Ovary (tissue), 9 donors: ENCODE measurements around the gene WNK1. TPM values are rescaled to one million over a fixed set of nuclear protein-coding genes. Genes with fewer than 3 reads are reported as not detected.

ENCODE experiments used
- DNase-seq, 5 donors: peaks; one replicate each; pipeline ENCODE4 v3.0.0-alpha.2; 2019 to 2020
- H3K27ac ChIP-seq, 2 donors: fragments of 200-600 bp; one replicate each; pipeline versions ENCODE4 v1.5.1 to v1.8.0; 2019 to 2022
- H3K27me3 ChIP-seq: fragments of 200-600 bp; one replicate; pipeline ENCODE4 v1.8.0; 2022
- H3K36me3 ChIP-seq: fragments of 200-600 bp; sonication (generic); one replicate; pipeline ENCODE4 v1.5.1; 2019
- H3K4me1 ChIP-seq: one replicate; pipeline ENCODE4 v1.8.1; 2013; ENCODE audit warnings: mild to moderate bottlenecking, moderate library complexity; ENCODE audit not compliant: insufficient read depth
- H3K4me3 ChIP-seq: fragments of 200-600 bp; sonication (generic); one replicate; pipeline ENCODE4 v1.5.1; 2017
- H3K9me3 ChIP-seq, 2 donors: fragments of 200-600 bp in 1 of 2; sonication (generic) in 1 of 2; one replicate each; pipeline versions ENCODE4 v1.5.1 to v1.8.1; 2013 to 2019; ENCODE audit warnings: mild to moderate bottlenecking in 1 of 2, moderate library complexity in 1 of 2
- CTCF ChIP-seq, 3 donors: fragments of 450-650 bp in 2 of 3; fragments of 200-600 bp in 1 of 3; IDR thresholded peaks; one replicate each; pipeline versions ENCODE4 v1.5.1 to v1.8.0; 2016 to 2022; ENCODE audit warnings: antibody characterized with exemption in 3 of 3, mild to moderate bottlenecking in 1 of 3
- EP300 ChIP-seq: sonication (generic); formaldehyde crosslinking; IDR thresholded peaks from one replicate; pipeline ENCODE4 v1.6.1; 2017; ENCODE audit warnings: antibody characterized with exemption
- POLR2A ChIP-seq: fragments of 450-650 bp; IDR thresholded peaks from one replicate; pipeline ENCODE4 v1.6.1; 2017; ENCODE audit warnings: antibody characterized with exemption, mild to moderate bottlenecking, moderate library complexity
- WGBS, 3 donors: extraction: QIAGEN DNeasy Blood & Tissue Kit in 1 of 3; methylation state at CpG; one replicate each; pipeline versions ENCODE4 v1.1.5 to v1.1.7; 2013 to 2017; 5-methylcytosine and 5-hydroxymethylcytosine counted together
- intact Hi-C, 4 donors: fragments of 100-400 bp; cut with DNase I; formaldehyde crosslinking; loops; one replicate each; pipeline versions ENCODE4 v1.11.0 to v1.15.1; 2022 to 2023
- polyA plus RNA-seq, 2 donors: library from polyadenylated mRNA; stranded (reverse); fragments of 200-250 nt in 1 of 2; fragments of 350-450 nt in 1 of 2; fragmentation: Illumina TruSeq in 1 of 2; extraction: RNeasy Lipid Tissue Mini Kit (QIAGEN cat#74804) in 1 of 2; gene quantifications; one replicate each; pipeline ENCODE4 v1.2.3, GENCODE V29; 2013 to 2014
- total RNA-seq, 7 donors: library from RNA; depleted of rRNA in 2 of 7; stranded (reverse); fragments of >200 nt in 2 of 7; fragmentation: NEBNext Ultra II Directional in 3 of 7; extraction: Animal tissue kit (Norgen Biotek cat#: 25700) in 3 of 7; gene quantifications; one replicate each; pipeline versions ENCODE4 v1.1.0 to v1.2.4, GENCODE V29; 2016 to 2023
- donor health status: DM: no; HTN: no; CAD: no; lungs with moderate emphysema.
- donor health status: DM: no; HTN: no; CAD: no.
- donor health status: Bipolar disorder and iron deficiency.
- donor health status: DM: yes; HTN: yes; CAD: no.
- donor health status: DM: no; HTN: no; CAD: no.
- donor health status: DM: yes; HTN: yes; CAD: no.

Gene WNK1
- total and polyA plus RNA-seq, 9 donors = 26.0 to 144 (median 98.3) TPM

- no peaks in the 10 kb centered on the region for H3K9me3 ChIP-seq
- no peaks in the 10 kb centered on the region for H3K27me3 ChIP-seq
- 80 to 83% (median 81%) methylated on average over 9 of the region's 9 CpGs for WGBS, 3 donors
- H3K4me3 ChIP-seq = no peak overlapping the region
- no peak for TF ChIP-seq POLR2A
- no peak for TF ChIP-seq CTCF (IDR thresholded peaks at IDR 0.05)
- H3K4me1 ChIP-seq = no peaks in the 10 kb centered on the region
- no peaks in the 10 kb centered on the region for H3K36me3 ChIP-seq
- intact Hi-C loops = no loop called here
- DNase-seq = no peak
- H3K27ac ChIP-seq = no peak overlapping the region
Observed at GRCh38 chr12:713281-713875, 39.0 kb upstream of the WNK1 start.

GRCh38 chr12:716506-716905 lies 35.9 kb upstream of the WNK1 start:
- no peaks in the 10 kb centered on the region for H3K9me3 ChIP-seq
- peak in 1 of 5 donors; percentile 21 for DNase-seq
- H3K36me3 ChIP-seq = no peaks in the 10 kb centered on the region
- no peak overlapping the region for H3K4me3 ChIP-seq
- intact Hi-C loops = no loop called here
- 22 to 34% (median 26%) methylated on average over 4 of the region's 4 CpGs for WGBS, 3 donors
- no peaks in the 10 kb centered on the region for H3K4me1 ChIP-seq
- TF ChIP-seq POLR2A (no peak), CTCF (IDR thresholded peaks at IDR 0.05) (no peak), EP300 (no peak)
- no peak overlapping the region for H3K27ac ChIP-seq
- H3K27me3 ChIP-seq = no peaks in the 10 kb centered on the region

GRCh38 chr12:718756-719102 lies 33.6 kb upstream of the WNK1 start:
- Histone ChIP-seq H3K4me3 (no peak overlapping the region), H3K27me3 (no peaks in the 10 kb centered on the region), H3K36me3 (no peaks in the 10 kb centered on the region), H3K9me3 (no peaks in the 10 kb centered on the region), H3K27ac (no peak overlapping the region), H3K4me1 (no peaks in the 10 kb centered on the region)
- no peak for DNase-seq
- TF ChIP-seq CTCF (IDR thresholded peaks at IDR 0.05) = no peak
- no peak for TF ChIP-seq EP300
- TF ChIP-seq POLR2A = no peak
- WGBS, 3 donors = 80 to 92% (median 90%) methylated on average over 4 of the region's 4 CpGs
- intact Hi-C loops = no loop called here

GRCh38 chr12:720231-720941 lies 32.0 kb upstream of the WNK1 start:
- no peaks in the 10 kb centered on the region for H3K36me3 ChIP-seq
- WGBS, 3 donors = 75 to 87% (median 80%) methylated on average over 9 of the region's 9 CpGs
- no peak for DNase-seq
- TF ChIP-seq EP300 (no peak), POLR2A (no peak), CTCF (IDR thresholded peaks at IDR 0.05) (no peak)
- no peak overlapping the region for H3K4me3 ChIP-seq
- H3K27me3 ChIP-seq = no peaks in the 10 kb centered on the region
- intact Hi-C loops = no loop called here
- no peaks in the 10 kb centered on the region for H3K9me3 ChIP-seq
- no peaks in the 10 kb centered on the region for H3K4me1 ChIP-seq
- no peak overlapping the region for H3K27ac ChIP-seq
